NB4 (cell line): Measurements from ENCODE around the gene CTAGE4.

Experiments used
- MAX ChIP-seq: IDR thresholded peaks from 2 replicates; pipeline ENCODE4 v1.6.1; 2011; ENCODE audit warnings: low read depth, low read length
- POLR2A ChIP-seq: IDR thresholded peaks from 2 replicates; pipeline ENCODE4 v1.6.1; 2011; ENCODE audit warnings: mild to moderate bottlenecking; ENCODE audit not compliant: insufficient read length; ENCODE audit errors: extremely low read depth
- TF ChIP-seq, protein P1 (sequence below): IDR thresholded peaks from one replicate; pipeline ENCODE4 v1.5.1; 2012; ENCODE audit warnings: low read depth, low read length

DNA sequence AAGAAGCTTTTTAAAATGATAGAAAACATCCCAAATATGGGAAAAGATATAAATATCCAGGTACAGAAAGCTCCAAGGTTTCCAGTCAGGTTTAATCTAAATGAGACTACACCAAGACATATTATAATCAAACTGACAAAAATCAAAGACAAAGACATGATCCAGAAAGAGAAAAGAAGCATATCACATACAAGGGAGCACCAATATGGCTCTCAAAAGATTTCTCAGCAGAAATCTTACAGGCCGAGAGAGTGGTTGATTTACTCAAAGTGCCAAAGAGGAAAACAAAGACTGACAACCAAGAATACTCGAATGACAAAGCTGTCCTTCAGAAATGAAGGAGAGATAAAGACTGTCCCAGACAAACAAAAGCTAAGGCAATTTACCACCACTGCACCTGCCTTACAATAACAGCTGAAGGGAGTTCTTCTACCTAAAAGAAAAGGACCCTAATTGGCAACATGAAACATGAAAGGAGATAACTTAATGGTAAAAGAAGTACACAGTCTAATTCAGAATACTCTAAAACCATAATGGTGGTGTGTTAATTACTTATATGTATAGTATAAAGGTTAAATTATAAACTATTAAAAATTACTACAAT, 34.9 kb upstream of the CTAGE4 start:
- TF ChIP-seq, protein P1, sequence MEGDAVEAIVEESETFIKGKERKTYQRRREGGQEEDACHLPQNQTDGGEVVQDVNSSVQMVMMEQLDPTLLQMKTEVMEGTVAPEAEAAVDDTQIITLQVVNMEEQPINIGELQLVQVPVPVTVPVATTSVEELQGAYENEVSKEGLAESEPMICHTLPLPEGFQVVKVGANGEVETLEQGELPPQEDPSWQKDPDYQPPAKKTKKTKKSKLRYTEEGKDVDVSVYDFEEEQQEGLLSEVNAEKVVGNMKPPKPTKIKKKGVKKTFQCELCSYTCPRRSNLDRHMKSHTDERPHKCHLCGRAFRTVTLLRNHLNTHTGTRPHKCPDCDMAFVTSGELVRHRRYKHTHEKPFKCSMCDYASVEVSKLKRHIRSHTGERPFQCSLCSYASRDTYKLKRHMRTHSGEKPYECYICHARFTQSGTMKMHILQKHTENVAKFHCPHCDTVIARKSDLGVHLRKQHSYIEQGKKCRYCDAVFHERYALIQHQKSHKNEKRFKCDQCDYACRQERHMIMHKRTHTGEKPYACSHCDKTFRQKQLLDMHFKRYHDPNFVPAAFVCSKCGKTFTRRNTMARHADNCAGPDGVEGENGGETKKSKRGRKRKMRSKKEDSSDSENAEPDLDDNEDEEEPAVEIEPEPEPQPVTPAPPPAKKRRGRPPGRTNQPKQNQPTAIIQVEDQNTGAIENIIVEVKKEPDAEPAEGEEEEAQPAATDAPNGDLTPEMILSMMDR = no peak
- TF ChIP-seq POLR2A (no peak), MAX (no peak)
